NCI-H187 (cell line): ENCODE measurements around the gene GALNT13.

Experiments
- DNase-seq, 2 experiments: peaks; one replicate each; lab custom pipeline; 2025; lab: John Stamatoyannopoulos, UW

Gene GALNT13

DNA sequence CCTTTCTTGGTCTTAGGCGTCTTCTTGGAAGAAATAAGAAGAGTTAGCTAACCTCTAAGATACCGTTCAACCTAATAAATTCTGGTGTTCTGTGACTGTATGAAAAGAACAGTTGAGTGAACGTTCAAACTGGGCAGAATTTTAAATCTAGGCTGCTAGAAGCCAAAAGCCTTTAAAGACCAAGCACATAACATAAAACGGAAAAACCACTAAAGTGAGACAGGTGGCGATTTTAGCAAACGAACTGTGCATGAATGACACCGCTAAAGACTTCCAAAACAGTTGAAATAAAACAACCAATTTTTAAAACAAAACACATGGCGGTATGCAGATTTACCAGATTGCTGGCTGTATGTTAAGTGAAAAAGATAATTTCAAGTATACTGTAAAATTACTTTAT is 73.1 kb downstream of the GALNT13 start:
- no peak for DNase-seq

DNA sequence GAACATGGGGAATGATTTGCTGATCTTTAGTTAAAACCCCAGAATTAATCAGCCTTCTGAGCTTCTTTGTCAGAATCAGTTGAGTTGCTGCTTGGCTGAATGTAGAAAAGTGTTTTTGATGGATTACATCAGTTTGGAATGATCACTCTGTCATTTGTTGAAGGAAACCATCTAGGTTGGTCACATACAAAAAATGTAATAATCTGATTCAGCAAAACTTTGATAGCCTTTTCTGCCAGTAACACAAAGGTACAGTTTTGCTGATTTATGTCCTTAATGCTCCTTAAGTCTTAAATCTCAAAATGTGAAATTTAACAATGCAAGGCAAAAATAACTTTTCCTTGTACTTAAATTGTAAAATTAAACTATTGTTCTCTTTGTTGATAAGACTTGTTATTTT is 74.3 kb downstream of the GALNT13 start:
- no peak for DNase-seq

DNA sequence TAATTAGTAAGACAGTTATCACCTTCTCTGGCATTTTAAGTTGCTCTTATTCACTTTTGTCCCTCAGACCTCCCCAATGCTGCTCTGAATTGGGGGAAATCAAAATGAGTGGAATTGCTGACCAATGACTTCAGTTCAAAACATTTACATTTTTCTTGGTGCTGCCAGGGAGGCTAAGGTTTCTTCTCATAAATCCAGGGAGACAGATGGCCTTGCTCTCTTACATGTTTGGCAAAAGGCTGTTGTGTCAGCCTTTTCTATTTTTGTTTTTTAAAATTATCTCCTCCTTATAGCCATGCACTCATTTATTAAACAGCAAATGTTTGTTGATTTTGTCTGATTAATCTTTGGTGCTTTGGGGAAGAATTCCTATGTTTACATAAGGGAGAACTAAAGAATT is 82.0 kb downstream of the GALNT13 start:
- no peak for DNase-seq

DNA sequence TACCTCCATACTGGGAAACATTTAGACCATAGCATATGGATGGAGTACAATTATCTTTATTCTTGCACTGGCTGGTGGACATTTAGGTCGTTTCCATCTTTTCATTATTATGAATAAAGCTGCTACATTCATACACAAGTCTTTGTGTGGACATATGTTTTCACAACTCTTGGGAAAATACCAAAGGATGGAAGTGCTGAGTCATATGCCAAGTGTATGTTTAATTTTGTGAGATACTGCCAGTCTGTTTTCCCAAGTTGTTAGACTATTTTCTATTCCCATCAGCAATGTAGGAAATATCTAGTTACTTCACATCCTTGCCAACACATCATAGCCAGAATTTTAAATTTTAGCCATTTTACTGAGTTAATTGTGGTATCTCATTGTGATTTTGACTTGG is 91.5 kb downstream of the GALNT13 start:
- DNase-seq: no peak

DNA sequence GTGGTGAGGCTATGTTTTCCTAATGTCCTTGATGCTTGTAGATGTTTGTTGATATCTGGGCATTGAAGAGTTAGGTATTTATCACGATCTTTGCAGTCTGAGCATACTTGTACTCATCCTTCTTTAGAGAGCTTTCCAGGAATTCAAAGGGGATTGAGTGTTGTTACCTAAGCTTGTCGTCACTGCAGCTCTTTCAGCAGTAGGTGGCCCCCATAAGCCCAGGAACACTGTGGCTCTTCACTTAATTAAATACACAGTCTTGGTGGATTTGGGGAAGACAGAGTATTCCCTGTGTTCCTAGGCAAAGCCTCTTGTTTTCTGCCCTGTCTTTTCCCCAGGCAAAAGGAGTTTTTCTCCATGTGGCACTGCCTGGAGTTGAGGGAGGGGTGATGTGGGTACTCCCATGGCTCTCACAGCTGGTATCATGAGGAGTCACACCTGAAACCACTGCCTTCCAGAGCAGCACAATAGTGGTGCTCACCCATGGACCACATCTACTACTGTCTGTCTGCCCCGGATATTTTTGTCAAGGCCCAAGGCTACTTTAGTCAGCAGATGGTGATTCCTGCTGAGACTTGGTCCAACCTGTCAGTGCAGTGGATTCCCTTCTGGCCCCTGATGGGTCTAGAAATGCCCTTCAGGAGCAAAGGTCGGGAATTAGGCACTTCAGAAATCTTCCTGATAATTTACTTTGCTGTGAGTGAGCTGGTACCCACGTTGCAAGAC is 95.7 kb downstream of the GALNT13 start:
- DNase-seq: no peak

DNA sequence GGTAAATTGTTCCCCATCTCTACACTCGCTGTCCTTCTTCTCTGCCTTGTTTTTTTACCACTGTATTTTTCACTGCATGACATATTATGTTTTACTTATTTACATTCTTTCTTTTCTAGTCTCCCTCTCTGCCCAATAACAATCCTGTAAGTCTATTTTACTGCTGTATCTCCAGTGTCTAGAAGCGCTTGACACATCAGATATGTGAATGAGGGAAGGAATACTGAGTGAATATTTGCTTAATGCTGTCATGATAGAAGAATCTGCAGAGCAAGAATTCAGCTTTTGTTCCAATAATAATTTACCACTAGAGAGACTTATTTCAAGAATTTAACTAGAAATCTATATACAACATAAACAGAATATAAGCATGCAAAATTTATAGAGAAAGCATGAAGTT is 99.5 kb downstream of the GALNT13 start:
- DNase-seq: no peak

DNA sequence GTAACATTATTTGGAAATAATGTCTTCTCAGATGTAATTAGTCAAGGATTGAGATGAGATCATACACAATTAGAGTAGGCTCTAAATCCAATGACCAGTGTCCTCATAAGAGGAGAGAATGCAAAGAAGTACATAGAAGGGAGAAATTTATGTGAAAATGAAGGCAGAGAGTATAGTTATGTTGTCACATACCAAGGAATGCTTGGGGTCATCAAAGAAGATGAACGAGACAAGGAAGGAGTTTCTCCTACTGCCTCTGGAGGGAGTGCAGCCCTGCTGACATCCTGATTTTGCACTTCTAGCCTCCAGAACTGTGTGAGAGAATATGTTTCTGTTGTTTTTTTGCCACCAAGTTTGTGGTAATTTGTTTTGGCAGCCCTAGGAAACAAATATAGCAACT is 100.1 kb downstream of the GALNT13 start:
- no peak for DNase-seq

DNA sequence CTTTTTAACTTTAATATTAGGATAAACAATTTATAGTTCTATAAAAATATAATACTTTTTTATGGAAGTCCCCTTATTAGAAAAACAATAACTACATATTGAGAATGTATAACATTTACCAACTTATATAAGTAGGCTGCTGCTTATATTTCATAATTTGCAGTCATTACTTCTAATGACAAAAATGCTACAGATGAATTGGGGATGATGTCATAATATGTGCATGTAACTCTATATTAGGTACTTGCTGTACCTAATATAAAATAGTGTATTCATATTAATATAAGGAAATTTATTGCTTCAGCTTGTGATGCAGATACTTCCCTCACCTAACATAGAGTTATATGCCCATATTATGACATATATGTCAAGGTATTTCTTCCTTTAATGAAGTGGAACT is 100.7 kb downstream of the GALNT13 start:
- no peak for DNase-seq

DNA sequence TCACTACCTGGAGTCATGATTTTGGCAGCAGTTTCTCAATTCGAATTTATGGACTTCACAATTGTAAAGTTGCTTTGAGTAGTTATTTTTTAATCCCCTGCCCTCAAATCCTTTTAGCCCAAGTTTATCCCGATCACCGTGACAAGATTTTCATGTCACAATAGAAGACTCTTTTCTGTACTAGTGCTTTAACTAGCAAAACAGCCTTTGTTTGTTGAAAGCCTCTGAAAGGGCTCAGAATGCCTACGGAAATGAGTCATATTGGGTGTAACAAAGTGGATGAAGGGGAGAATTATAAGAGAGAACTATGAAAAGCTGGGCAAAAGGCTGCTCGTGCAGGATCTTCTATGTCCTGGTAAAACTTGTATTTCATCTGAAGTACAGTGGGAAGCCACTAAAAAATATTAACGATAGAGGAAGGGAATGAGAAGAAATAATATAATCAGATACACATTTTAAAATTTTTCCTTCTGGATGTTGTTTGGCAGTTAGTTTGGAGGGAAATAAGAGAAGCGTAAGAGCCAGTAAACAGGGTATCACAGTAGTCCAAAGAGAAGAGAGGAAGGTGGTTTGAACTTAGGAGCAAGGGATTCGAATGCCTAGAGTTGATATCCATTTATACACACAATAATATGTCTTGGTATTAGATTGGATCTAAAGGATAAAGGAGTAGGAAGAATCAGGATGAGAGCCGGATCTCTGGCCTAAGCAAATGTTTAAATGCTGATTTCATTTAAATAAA is 114.9 kb downstream of the GALNT13 start:
- no peak for DNase-seq

DNA sequence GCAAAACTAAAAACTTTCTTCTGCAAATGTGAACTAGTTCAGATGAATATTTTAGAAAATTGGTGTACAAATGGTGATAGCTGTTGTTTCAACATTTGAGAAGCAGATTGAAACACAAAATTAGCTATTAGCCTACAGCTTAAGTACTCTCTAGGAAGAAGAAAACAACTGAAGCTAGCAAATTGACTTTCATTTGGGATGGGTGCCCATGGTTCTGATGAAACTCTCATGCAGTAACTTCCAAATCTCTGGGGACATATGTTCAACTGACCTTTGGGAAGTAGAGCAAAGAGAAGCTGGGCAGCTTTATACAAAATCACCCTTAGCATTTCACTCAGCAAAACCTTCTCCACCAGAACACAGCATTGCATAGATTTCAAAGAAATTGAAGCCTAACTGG is 119.0 kb downstream of the GALNT13 start:
- no peak for DNase-seq

DNA sequence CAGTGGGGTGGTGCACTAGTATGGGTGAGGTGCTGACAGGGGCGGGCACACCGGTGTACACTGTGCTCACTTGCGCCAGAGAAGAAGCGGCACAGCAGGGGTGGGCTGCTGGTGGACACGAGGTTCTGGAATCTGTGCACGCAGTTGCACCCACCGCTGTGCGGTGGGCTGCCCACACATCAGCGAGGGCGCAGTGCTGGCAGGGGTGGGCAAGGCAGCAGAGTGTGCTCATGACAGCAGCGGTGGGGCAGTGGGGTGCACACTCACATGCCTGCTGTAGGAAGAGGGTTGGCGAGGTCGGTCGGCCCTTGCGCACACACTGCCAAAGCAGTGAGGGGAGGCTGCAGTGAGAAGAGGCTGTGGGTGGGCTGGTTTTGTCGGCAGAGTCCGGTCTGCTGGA is 141.8 kb downstream of the GALNT13 start:
- DNase-seq: no peak

DNA sequence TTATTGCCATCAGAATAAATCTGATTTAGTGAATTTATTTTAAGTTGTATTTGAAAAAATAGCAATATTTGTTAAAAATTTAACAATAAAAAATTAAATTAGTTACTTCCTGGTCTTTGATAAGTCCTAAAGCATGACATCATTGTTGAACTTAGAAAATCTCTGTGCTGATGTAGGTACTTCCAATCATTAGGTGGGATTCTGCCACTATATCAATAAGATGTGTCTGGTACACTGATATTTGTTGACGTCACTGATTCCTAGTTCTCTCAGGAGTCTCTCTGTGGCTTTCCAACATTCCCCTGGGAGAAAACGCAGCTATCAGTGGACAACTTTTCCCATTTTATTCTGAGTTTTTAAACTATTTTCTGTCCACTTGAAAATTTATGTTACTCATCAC is 143.5 kb downstream of the GALNT13 start:
- no peak for DNase-seq

DNA sequence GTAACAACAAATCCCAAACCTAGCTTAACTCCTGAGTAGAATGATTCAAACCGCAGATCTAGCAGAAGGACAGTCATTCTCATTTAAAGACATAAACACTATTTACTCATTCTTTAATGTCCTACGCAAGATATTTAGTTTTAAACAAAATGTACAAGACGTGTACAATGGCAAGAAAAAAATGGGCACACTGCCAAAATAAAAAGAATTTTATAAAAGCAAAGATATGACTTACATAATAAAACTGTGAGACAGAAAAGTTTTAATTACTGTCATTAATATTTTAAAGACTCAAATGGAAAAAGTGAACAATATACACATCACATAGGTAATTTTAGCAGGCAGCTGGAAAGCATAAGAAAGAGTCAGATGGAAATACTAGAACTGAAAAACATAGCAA is 157.8 kb downstream of the GALNT13 start:
- DNase-seq: no peak

DNA sequence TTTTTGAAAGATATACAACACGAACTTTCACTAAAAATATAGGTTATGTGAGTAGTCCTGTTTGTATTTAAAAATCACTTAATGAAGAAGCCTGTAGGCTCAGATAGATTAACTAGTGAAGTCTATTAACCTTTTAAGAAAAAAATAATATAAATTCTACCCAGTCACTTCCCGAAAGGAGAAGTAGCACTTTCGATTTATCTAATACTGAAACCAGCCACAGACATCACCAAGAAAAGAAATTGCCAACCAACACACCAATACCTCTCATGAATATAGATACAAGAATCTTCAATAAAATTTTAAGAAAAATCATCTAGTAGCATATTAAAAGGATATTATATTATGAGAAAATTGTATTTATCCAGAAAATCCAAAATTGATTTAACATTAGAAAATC is 160.5 kb downstream of the GALNT13 start:
- DNase-seq: no peak

DNA sequence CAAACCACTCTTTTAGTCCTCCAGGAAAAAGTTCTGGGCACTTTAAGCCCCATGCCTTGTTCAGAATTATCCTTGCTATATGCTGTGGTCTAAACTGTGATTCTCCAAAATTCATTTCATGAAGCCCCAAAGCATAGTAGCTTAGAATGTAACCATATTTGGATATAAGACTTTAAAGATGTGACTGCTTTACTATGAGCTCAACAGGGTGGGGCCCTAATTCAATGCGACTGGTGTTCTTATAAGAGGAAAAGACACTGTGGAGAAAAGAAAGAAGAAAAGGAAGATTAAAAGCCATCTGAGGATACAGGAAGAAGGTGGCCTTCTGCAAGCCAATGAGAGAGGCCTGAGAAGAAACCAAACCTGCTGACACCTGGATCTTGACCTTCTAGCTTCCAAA is 174.8 kb downstream of the GALNT13 start:
- DNase-seq: no peak

DNA sequence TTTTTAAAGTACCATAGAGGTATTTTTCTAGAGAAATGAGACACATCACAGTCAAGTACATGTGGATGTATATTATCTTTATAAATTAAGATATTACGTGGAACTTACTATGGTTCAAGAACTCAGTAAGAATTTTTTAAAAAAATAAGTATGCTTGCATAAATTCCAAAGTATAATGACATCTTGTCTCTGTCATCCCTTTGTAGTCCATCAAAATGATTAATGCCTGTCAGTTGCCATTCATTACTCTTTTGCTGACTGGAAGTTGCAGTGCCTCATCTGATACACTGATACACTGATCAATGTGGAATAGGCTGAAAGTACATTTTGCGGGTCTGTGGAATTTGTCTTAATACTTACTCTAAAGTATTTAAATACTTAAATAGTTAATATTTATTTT is 177.2 kb downstream of the GALNT13 start:
- no peak for DNase-seq

DNA sequence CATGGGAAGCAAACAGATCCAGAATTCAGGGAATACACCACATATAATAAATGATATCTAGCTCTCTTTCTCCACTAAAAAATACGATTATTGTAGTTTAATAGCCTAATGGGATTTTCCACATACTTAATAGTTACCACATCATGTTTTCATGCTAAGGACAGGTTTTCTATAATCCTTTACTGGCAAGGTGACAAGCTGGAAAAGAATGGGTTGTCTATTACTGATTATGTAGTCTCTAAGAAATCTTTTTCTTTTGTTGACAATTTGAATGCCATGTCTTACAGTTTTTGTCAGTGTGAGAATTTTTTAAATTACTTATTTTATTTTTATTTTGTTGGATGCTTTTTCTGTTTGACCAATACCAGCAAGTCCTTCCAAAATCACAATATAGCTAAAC is 177.8 kb downstream of the GALNT13 start:
- no peak for DNase-seq

DNA sequence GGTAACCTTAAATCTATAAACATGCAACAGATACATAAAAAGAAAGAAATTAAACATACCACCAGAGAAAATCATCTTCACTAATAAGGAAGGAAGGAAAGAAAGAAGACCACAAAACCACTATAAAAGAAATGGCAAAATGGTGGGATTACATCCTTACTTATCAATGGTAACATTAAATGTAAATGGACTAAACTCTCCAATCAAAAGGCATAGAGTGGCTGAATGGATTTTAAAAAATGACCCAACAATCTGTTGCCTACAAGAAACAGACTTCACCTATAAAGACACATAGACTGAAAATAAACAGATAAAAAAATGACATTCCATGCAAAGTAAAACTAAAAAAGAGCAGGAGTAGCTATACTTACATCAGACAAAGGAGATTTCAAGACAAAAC is 195.4 kb downstream of the GALNT13 start:
- DNase-seq: no peak

DNA sequence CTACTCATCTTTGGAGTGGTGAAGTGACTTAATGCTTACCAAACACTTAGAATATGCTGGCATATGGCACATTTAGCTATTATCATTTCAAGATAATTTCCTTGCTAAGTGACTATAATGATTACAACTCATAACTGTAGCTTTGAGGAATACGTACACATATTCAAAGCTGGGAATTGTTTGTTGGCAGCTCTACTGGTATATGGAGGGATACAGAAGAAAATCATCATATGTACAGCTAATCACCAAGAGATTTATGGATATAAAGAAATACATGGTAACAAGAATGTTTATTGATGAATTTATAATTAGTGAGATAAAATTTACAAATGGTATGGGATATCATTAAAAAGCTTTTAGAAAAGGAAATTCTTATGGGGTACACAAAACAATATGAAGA is 207.2 kb downstream of the GALNT13 start:
- DNase-seq: no peak

DNA sequence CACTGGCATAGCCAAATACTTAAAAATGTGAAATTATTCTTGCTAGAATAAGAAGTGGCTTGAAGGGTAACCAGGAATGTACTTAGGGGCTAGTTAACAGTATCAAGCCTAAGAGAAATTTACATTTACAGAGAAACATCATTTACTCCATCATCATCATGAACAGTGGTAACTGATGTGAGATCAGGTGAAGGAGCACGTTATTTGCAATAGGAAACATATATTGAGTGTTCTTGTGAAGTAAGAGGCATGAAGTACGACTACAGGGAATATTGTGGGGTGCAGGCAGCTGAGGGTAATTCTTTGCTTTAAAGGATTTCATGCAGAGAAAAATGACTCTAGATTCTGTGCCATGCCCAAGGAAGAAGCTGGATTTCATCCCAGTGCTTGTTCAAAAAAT is 220.8 kb downstream of the GALNT13 start:
- no peak for DNase-seq

DNA sequence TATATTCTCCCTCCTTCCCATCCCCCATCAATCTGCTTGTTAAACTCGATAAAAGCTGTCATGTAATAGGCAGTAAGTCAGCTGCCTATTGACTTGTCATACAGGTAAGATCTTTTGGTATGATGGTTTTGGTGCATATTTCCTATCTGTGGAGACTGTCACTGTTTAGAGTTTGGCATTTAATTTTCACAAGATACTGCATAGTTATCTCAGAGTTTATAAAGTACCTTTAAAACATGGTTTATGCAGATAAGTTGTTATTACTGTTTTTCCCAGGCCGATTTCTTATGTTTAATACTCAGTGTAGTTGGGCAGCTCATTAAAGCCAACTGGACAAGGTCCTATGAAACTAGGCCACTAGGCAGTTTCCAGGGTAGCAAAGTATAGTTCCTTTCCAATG is 222.1 kb downstream of the GALNT13 start:
- no peak for DNase-seq

DNA sequence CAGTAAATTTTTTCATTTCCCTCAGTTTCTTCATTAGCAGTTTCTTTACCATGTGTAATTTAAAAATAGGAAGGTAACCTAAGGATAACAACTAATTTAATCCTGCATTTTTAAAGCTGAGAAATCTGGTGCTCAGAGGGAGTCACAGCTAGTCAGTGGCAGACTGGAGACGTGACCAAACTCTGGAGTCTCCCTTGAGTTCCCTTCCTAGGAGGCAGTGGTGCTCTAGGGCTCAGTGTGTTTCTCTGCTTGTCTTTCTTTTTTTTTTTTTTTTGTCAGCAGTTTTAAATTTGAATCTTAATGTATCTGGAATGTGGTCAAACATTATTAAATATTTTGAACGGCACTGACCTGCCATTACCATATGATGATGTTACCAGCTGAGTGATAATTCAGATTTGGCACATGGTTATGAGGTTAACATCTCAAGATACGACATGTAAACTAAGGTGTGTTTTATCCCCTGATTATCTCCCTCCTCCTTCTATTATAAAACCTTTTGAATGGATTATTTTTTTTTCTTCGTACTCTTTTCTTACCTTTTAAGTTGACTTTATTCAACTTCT is 226.2 kb downstream of the GALNT13 start:
- DNase-seq: no peak

DNA sequence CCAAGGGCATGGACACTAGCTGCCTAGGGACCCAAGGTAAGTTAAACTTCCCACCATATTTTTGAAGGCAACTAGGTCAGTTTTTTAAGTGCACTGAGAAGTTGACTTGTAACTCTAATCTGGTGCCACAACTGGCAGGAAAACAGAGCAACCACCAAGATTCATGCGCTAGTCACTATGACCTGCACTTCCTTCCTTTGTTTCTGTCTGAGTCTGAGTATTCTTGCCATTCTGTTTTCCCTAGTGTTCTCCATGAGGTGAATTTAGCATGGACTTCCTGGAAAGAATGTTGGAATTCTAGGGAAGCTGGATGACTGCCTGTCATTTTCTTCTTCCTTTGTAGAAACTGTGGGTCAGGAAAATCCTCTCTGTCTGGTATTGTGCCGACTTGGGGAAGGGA is 249.0 kb downstream of the GALNT13 start:
- DNase-seq: no peak

DNA sequence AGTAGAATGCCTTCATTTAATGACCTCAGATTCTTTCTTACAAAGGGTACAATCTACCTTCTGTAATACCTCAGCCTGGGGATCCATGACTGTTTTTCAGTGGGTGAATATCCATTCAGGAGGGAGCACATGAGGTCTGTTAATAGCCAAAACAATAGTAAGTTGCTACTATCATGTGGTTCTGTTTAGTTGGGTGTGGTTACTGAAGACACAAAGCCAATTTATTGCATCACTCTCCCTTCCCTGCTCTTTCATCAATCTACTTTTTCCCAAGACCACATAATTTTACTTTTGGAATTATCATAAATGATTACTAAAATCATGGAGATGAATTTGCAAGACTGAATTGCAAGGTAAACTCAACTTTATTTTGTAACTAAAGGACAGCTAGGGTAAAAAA is 254.2 kb downstream of the GALNT13 start:
- no peak for DNase-seq
